CD14-positive monocyte (primary cell): ENCODE measurements around the gene RAPGEFL1. TPM values are rescaled to one million over a fixed set of nuclear protein-coding genes. Genes with fewer than 3 reads are reported as not detected.
"Not testable (repeated sequence)": the region's sequence is repeated elsewhere in the genome, so short reads cannot be mapped to it uniquely, and the experiment has no call there.

Experiments
- DNase-seq, 3 donors: peaks; one replicate each; pipeline ENCODE4 v3.0.0-alpha.2; 2011 to 2022
- H2AFZ ChIP-seq: 2 replicates; pipeline ENCODE4 v1.6.0; 2012; ENCODE audit warnings: mild to moderate bottlenecking, low read depth, low read length, inconsistent platforms; ENCODE audit not compliant: insufficient read depth, poor library complexity, severe bottlenecking
- H3K27ac ChIP-seq, 2 donors: 1 replicate in 1 of 2; 2 replicates in 1 of 2; pipeline ENCODE4 v1.5.1; 2012 to 2013; ENCODE audit warnings: low read length in 2 of 2, control low read depth in 1 of 2, inconsistent platforms in 1 of 2, low read depth in 1 of 2, mild to moderate bottlenecking in 1 of 2
- H3K27me3 ChIP-seq, 2 donors: one replicate each; pipeline versions ENCODE4 v1.6.0 to v1.6.1; 2011 to 2013; ENCODE audit warnings: low read length in 2 of 2; ENCODE audit not compliant: control insufficient read depth in 2 of 2, insufficient read depth in 2 of 2
- H3K36me3 ChIP-seq, 2 donors: replicated peaks in 1 of 2; 1 replicate in 1 of 2; 2 replicates in 1 of 2; pipeline versions ENCODE4 v1.5.1 to v1.6.1; 2012 to 2013; ENCODE audit warnings: low read length in 2 of 2, control low read depth in 1 of 2, inconsistent platforms in 1 of 2, mild to moderate bottlenecking in 1 of 2; ENCODE audit not compliant: insufficient read depth in 2 of 2, control insufficient read depth in 1 of 2
- H3K4me1 ChIP-seq, 2 donors: 1 replicate in 1 of 2; 2 replicates in 1 of 2; pipeline versions ENCODE4 v1.5.1 to v1.6.1; 2012 to 2013; ENCODE audit warnings: low read length in 2 of 2, control low read depth in 1 of 2, inconsistent platforms in 1 of 2, mild to moderate bottlenecking in 1 of 2, moderate library complexity in 1 of 2; ENCODE audit not compliant: insufficient read depth in 2 of 2, control insufficient read depth in 1 of 2
- H3K4me2 ChIP-seq: replicated peaks from 2 replicates; pipeline ENCODE3; 2012; ENCODE audit warnings: low read length, moderate library complexity, mild to moderate bottlenecking; ENCODE audit not compliant: poor library complexity, severe bottlenecking; ENCODE audit errors: extremely low read depth
- H3K4me3 ChIP-seq, 3 experiments: fragments of 200-600 bp in 1 of 3; sonication (generic) in 1 of 3; replicated peaks in 1 of 3; 1 replicate in 2 of 3; 2 replicates in 1 of 3; pipeline ENCODE4 v1.5.1; 2011 to 2013; ENCODE audit warnings: low read length in 3 of 3, mild to moderate bottlenecking in 3 of 3, control low read depth in 2 of 3, low read depth in 2 of 3, inconsistent platforms in 1 of 3, moderate library complexity in 1 of 3
- H3K79me2 ChIP-seq: 2 replicates; pipeline ENCODE4 v1.6.0; 2012; ENCODE audit warnings: mild to moderate bottlenecking, control low read depth, inconsistent platforms, low read length, moderate library complexity; ENCODE audit not compliant: insufficient read depth
- H3K9ac ChIP-seq: 2 replicates; pipeline ENCODE4 v1.6.0; 2017; ENCODE audit warnings: low read length, mild to moderate bottlenecking; ENCODE audit not compliant: insufficient read depth, poor library complexity, severe bottlenecking
- H3K9me3 ChIP-seq, 2 donors: replicated peaks in 1 of 2; 1 replicate in 1 of 2; 2 replicates in 1 of 2; pipeline versions ENCODE4 v1.5.1 to v1.6.1; 2012 to 2013; ENCODE audit warnings: low read length in 2 of 2, control low read depth in 1 of 2; ENCODE audit not compliant: control insufficient read depth in 1 of 2, insufficient read depth in 1 of 2
- H4K20me1 ChIP-seq: 2 replicates; pipeline ENCODE4 v1.6.0; 2012; ENCODE audit warnings: mild to moderate bottlenecking, low read length, control low read depth, moderate library complexity; ENCODE audit not compliant: insufficient read depth
- H3K27ac Mint-ChIP-seq, 7 donors: one replicate each; pipeline ENCODE4 v1.8.0; 2020; ENCODE audit warnings: mild to moderate bottlenecking in 7 of 7, mixed read lengths in 7 of 7, moderate library complexity in 6 of 7, inconsistent platforms in 2 of 7
- H3K27me3 Mint-ChIP-seq, 3 donors: one replicate each; pipeline ENCODE4 v1.8.0; 2021 to 2022; ENCODE audit warnings: low read depth in 3 of 3, mild to moderate bottlenecking in 3 of 3, mixed read lengths in 3 of 3, moderate library complexity in 3 of 3, inconsistent platforms in 1 of 3
- H3K36me3 Mint-ChIP-seq, 2 donors: one replicate each; pipeline ENCODE4 v1.8.0; 2020; ENCODE audit warnings: mixed read lengths in 2 of 2, inconsistent platforms in 1 of 2, mild to moderate bottlenecking in 1 of 2
- H3K4me1 Mint-ChIP-seq: one replicate; pipeline ENCODE4 v1.8.0; 2020; ENCODE audit warnings: mild to moderate bottlenecking, mixed read lengths
- H3K4me3 Mint-ChIP-seq, 2 donors: one replicate each; pipeline ENCODE4 v1.8.0; 2020; ENCODE audit warnings: mild to moderate bottlenecking in 2 of 2, mixed read lengths in 2 of 2, moderate library complexity in 1 of 2
- H3K9me3 Mint-ChIP-seq, 7 donors: one replicate each; pipeline ENCODE4 v1.8.0; 2020 to 2022; ENCODE audit warnings: mixed read lengths in 7 of 7, mild to moderate bottlenecking in 6 of 7, moderate library complexity in 6 of 7, inconsistent platforms in 2 of 7
- WGBS: methylation state at CpG from one replicate; pipeline ENCODE4 v1.1.5; 2013; ENCODE audit warnings: missing lambda C conversion rate; ENCODE audit not compliant: insufficient coverage; 5-methylcytosine and 5-hydroxymethylcytosine counted together
- intact Hi-C, 2 donors: fragments of 100-400 bp; cut with micrococcal nuclease; formaldehyde crosslinking; loops; one replicate each; pipeline versions ENCODE4 v1.15.0 to v1.15.1; 2023
- polyA plus RNA-seq, 3 donors: library from polyadenylated mRNA; depleted of rRNA in 1 of 3; unstranded in 2 of 3; stranded (reverse) in 1 of 3; fragments of 300-500 nt in 2 of 3; fragments of >200 nt in 1 of 3; fragmentation: Illumina TruSeq in 2 of 3; gene quantifications; 1 replicate in 2 of 3; 2 replicates in 1 of 3; pipeline ENCODE4 v1.2.3, GENCODE V29; 2012 to 2021
- TF ChIP-seq, protein P1 (sequence below): fragments of 200-600 bp; IDR thresholded peaks from one replicate; pipeline ENCODE4 v1.8.0; 2022; ENCODE audit warnings: antibody characterized with exemption, mild to moderate bottlenecking

Gene RAPGEFL1
- polyA plus RNA-seq, 3 donors: 0.09 to 6.1 (median 0.10) TPM

- Mint-ChIP-seq H3K4me3 (no peak overlapping the region), H3K4me1 (peaks cover 20% of the 10 kb centered on the region), H3K27ac (no peak overlapping the region), H3K9me3 (peaks cover 0 to 12% (median 4%) of the 10 kb centered on the region in 7 donors), H3K27me3 (peaks cover 16 to 21% (median 21%) of the 10 kb centered on the region in 3 donors), H3K36me3 (peaks cover 7 to 9% of the 10 kb centered on the region in 2 donors)
- Histone ChIP-seq H3K9me3 (peaks cover 0 to 3% of the 10 kb centered on the region in 2 donors), H3K36me3 (no peaks in the 10 kb centered on the region), H3K9ac (no peak overlapping the region), H4K20me1 (no peaks in the 10 kb centered on the region), H3K27ac (no peak overlapping the region), H3K4me2 (no peak overlapping the region), H3K79me2 (no peaks in the 10 kb centered on the region), H3K27me3 (peaks cover 6 to 9% of the 10 kb centered on the region in 2 donors), H3K4me1 (peaks cover 11 to 27% of the 10 kb centered on the region in 2 donors), H2AFZ (no peak overlapping the region), H3K4me3 (no peak overlapping the region)
- WGBS: no CpG with 5 or more reads among the region's 2 CpGs
- intact Hi-C loops: no loop called here
- DNase-seq: no peak
- TF ChIP-seq, protein P1, sequence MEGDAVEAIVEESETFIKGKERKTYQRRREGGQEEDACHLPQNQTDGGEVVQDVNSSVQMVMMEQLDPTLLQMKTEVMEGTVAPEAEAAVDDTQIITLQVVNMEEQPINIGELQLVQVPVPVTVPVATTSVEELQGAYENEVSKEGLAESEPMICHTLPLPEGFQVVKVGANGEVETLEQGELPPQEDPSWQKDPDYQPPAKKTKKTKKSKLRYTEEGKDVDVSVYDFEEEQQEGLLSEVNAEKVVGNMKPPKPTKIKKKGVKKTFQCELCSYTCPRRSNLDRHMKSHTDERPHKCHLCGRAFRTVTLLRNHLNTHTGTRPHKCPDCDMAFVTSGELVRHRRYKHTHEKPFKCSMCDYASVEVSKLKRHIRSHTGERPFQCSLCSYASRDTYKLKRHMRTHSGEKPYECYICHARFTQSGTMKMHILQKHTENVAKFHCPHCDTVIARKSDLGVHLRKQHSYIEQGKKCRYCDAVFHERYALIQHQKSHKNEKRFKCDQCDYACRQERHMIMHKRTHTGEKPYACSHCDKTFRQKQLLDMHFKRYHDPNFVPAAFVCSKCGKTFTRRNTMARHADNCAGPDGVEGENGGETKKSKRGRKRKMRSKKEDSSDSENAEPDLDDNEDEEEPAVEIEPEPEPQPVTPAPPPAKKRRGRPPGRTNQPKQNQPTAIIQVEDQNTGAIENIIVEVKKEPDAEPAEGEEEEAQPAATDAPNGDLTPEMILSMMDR: no peak
Measured at GRCh38 chr17:40194821-40195220, 17.6 kb downstream of the RAPGEFL1 start.

- H3K36me3 ChIP-seq: no peaks in the 10 kb centered on the region
- no peak overlapping the region for H3K9ac ChIP-seq
- intact Hi-C loops: no loop called here
- no peak overlapping the region for H2AFZ ChIP-seq
- H3K4me1 Mint-ChIP-seq: peaks cover 12% of the 10 kb centered on the region
- WGBS: no CpG with 5 or more reads among the region's 1 CpG
- H3K4me3 Mint-ChIP-seq: no peak overlapping the region
- peaks cover 2 to 4% of the 10 kb centered on the region in 2 donors for H3K36me3 Mint-ChIP-seq
- peaks cover 0 to 12% (median 4%) of the 10 kb centered on the region in 7 donors for H3K9me3 Mint-ChIP-seq
- peaks cover 9 to 12% (median 12%) of the 10 kb centered on the region in 3 donors for H3K27me3 Mint-ChIP-seq
- no peaks in the 10 kb centered on the region for H4K20me1 ChIP-seq
- H3K4me1 ChIP-seq: peaks cover 0 to 10% of the 10 kb centered on the region in 2 donors
- H3K27ac ChIP-seq: no peak overlapping the region
- no peak overlapping the region for H3K4me3 ChIP-seq
- H3K79me2 ChIP-seq: no peaks in the 10 kb centered on the region
- H3K9me3 ChIP-seq: peaks cover 0 to 3% of the 10 kb centered on the region in 2 donors
- no peak overlapping the region for H3K4me2 ChIP-seq
- TF ChIP-seq, protein P1: no peak
- H3K27me3 ChIP-seq: no peaks in the 10 kb centered on the region
- H3K27ac Mint-ChIP-seq: no peak overlapping the region
- no peak for DNase-seq
Measured at GRCh38 chr17:40197550-40197949, 20.3 kb downstream of the RAPGEFL1 start.

DNA sequence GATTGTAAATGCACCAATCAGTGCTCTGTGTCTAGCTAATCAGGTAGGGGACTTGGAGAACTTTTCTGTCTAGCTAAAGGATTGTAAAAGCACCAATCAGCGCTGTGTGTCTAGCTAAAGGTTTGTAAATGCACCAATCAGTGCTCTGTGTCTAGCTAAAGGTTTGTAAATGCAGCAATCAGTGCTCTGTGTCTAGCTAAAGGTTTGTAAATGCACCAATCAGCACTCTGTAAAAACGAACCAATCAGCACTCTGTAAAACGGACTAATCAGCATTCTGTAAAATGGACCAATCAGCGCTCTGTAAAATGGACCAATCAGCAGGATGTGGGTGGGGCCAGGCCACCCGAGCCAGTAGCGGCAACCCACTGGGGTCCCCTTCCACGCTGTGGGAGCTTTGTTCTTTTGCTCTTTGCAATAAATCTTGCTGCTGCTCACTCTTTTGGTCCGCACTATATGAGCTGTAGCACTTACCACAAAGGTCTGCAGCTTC is 20.7 kb downstream of the RAPGEFL1 start:
- DNase-seq, H3K27me3 ChIP-seq, intact Hi-C loops, H3K36me3 Mint-ChIP-seq, H3K27ac Mint-ChIP-seq, H3K27ac ChIP-seq, H3K4me3 Mint-ChIP-seq, H2AFZ ChIP-seq, H3K4me3 ChIP-seq, H4K20me1 ChIP-seq, H3K4me2 ChIP-seq, H3K36me3 ChIP-seq, H3K79me2 ChIP-seq, H3K9me3 Mint-ChIP-seq, H3K9me3 ChIP-seq, H3K9ac ChIP-seq: not testable (repeated sequence)
- Mint-ChIP-seq H3K27me3 (peaks cover 7 to 12% (median 12%) of the 10 kb centered on the region in 3 donors), H3K4me1 (peaks cover 17% of the 10 kb centered on the region)
- WGBS: 51% methylated on average over 8 of the region's 8 CpGs
- peaks cover under 1 to 15% of the 10 kb centered on the region in 2 donors for H3K4me1 ChIP-seq
